NCI-H2171 (cell line): Measurements from ENCODE around the gene TRIM33.

ENCODE experiments used
- DNase-seq: peaks from one replicate; lab custom pipeline; 2025; lab: John Stamatoyannopoulos, UW

TRIM33 gene

GRCh38 chr1:114511032-114511785 is at the start of gene TRIM33:
TRIM33 (minus strand) TSS chr1:114511203; CDS start chr1:114511076, 127 bp downstream.
- peak; percentile 95 for DNase-seq

GRCh38 chr1:114559356-114559755 is 48.4 kb upstream of the TRIM33 start:
- no peak for DNase-seq

GRCh38 chr1:114558544-114558943 is 47.5 kb upstream of the TRIM33 start:
- no peak for DNase-seq

- DNase-seq, result no peak
Measured at GRCh38 chr1:114554577-114554976, 43.6 kb upstream of the TRIM33 start.

- DNase-seq, result no peak
Measured at GRCh38 chr1:114552106-114552639, 41.2 kb upstream of the TRIM33 start.

GRCh38 chr1:114551400-114551799 is 40.4 kb upstream of the TRIM33 start:
- DNase-seq, result no peak

- DNase-seq, result no peak
Measured at GRCh38 chr1:114550336-114550735, 39.3 kb upstream of the TRIM33 start.

- DNase-seq, result no peak
Measured at GRCh38 chr1:114549137-114549536, 38.1 kb upstream of the TRIM33 start.

- no peak for DNase-seq
Measured at GRCh38 chr1:114547076-114547475, 36.1 kb upstream of the TRIM33 start.

GRCh38 chr1:114545796-114546195 is 34.8 kb upstream of the TRIM33 start:
- no peak for DNase-seq

- DNase-seq, result no peak
Measured at GRCh38 chr1:114545315-114545714, 34.3 kb upstream of the TRIM33 start.

GRCh38 chr1:114540821-114541220 is 29.8 kb upstream of the TRIM33 start:
- DNase-seq, result no peak

- DNase-seq, result no peak
Measured at GRCh38 chr1:114540272-114540671, 29.3 kb upstream of the TRIM33 start.

- DNase-seq, result no peak
Measured at GRCh38 chr1:114536043-114536442, 25.0 kb upstream of the TRIM33 start.

GRCh38 chr1:114535401-114535800 is 24.4 kb upstream of the TRIM33 start:
- no peak for DNase-seq

- DNase-seq, result no peak
Measured at GRCh38 chr1:114531094-114531493, 20.1 kb upstream of the TRIM33 start.

- DNase-seq, result no peak
Measured at GRCh38 chr1:114530224-114530623, 19.2 kb upstream of the TRIM33 start.

GRCh38 chr1:114524944-114525343 is 13.9 kb upstream of the TRIM33 start:
- DNase-seq, result no peak

GRCh38 chr1:114522264-114522575 is 11.2 kb upstream of the TRIM33 start:
- DNase-seq, result no peak

GRCh38 chr1:114521396-114522263 is 10.6 kb upstream of the TRIM33 start:
- no peak for DNase-seq

- no peak for DNase-seq
Measured at GRCh38 chr1:114517348-114517747, 6.3 kb upstream of the TRIM33 start.

GRCh38 chr1:114512595-114513280 is 1.7 kb upstream of the TRIM33 start:
- no peak for DNase-seq
